ENCODE measurements around the gene SPNS1.

The SPNS1 gene

DNA sequence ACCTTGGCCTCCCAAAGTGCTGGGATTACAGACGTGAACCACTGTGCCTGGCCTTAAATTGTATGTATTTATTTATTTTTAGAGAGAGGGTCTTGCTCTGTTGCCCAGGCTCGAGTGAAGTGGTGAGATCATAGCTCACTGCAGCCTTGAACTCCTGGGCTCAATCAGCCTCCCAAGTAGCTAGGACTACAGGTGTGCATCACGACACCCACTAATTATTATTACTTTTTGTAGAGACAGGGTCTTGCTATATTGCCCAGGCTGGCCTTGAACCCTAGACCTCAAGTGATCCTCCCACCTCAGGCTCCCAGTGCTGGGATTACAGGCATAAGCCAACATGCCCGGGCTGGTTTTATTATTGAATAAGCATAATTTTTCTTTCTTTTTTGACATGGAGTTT lies 27.9 kb upstream of the SPNS1 start:
- no peak for TF ChIP-seq CTCF (IDR thresholded peaks at IDR 0.05)

DNA sequence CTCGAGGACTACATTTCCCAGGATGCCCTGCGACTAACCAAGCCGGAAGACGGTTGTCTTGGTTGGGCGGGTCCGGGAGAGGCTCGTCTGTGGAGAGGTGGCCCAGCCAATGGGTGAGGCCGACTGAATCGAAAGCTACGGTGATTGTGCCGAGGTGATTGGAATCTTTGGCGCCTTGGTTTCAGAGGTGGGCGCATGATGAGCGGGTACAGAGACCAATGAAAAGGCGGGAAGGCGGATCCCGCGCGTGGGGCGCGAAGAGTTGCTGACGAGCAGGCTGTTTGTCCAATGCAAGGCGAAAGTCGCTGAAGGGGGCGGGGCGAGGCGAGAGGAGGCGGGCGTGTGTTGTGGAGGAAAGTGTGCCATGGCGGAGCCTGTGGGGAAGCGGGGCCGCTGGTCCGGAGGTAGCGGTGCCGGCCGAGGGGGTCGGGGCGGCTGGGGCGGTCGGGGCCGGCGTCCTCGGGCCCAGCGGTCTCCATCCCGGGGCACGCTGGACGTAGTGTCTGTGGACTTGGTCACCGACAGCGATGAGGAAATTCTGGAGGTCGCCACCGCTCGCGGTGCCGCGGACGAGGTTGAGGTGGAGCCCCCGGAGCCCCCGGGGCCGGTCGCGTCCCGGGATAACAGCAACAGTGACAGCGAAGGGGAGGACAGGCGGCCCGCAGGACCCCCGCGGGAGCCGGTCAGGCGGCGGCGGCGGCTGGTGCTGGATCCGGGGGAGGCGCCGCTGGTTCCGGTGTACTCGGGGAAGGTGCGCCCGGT lies 23.7 kb upstream of the SPNS1 start, which contains the start of gene NFATC2IP:
NFATC2IP (plus strand) TSS at position 290 of the 762 bp plus-strand sequence; CDS start at position 365, 75 bp downstream.
- TF ChIP-seq CTCF (IDR thresholded peaks at IDR 0.05), result no peak

GRCh38 chr16:28951410-28951943 lies 23.1 kb upstream of the SPNS1 start:
- no peak for TF ChIP-seq CTCF (IDR thresholded peaks at IDR 0.05)

DNA sequence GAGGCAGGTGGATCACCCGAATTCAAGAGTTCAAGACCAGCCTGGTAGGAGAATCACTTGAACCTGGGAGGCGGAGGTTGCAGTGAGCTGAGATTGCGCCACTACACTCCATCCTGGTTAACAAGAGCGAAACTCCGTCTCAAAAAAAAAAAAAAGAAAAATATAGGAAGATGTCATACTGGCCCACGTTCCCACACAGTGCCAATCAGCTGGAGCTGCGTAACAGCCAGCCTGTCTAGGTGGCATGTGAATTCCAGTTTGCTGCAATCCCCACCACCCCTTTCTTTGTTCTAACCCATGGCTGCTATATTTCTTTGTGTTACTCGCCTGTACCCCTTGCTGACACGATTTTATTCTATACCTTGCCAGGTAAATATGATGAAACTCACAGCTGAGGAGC lies 16.4 kb upstream of the SPNS1 start:
- TF ChIP-seq CTCF (IDR thresholded peaks at IDR 0.05), result no peak

- TF ChIP-seq CTCF (IDR thresholded peaks at IDR 0.05), result no peak
Measured at GRCh38 chr16:28958836-28959235, 15.7 kb upstream of the SPNS1 start.

DNA sequence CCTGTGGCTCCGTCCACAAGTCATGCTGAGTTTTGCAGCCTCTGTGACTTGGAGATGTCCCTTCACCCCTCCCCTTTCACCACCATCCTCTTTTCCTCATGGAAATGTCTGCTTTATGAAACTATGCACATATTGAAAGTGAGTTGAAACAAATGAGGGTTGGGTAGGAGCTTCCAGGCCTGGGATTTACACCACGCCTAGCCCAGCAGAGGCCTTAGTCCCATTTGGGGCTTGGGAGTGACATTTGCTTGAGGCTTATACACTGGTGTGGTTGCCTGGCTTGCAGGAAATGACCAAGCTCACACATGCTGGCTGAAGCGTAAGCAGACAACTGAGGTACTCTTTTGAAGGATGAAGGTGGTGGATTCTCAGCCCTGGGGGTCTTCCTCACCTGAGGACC lies 10.5 kb upstream of the SPNS1 start:
- TF ChIP-seq CTCF (IDR thresholded peaks at IDR 0.05), result no peak

DNA sequence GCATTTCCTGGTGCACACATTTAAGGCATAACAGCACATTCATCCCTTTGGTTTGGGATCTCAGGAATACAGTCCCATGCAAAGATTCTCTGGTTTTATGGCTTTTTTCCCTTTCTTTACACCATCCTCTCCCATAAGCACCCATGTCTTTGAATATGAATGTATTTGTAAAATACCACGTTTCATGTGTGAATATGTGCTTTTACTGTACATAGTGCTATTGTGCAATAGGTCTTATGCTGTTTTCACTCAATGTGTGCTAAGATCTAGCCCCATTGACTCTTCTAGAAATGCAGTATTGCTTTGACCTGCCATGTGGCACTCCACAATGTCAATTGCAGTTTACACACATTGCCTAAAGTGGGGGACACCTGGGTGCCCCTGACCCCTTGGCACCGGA lies 10.1 kb upstream of the SPNS1 start:
- TF ChIP-seq CTCF (IDR thresholded peaks at IDR 0.05), result no peak
